SKM-1 treated with dmso at 0.1 percent for 144 hours (cell line): ENCODE measurements around the gene BLOC1S5.
"Not testable (repeated sequence)": the region's sequence is repeated elsewhere in the genome, so short reads cannot be mapped to it uniquely, and the experiment has no call there.

ENCODE experiments used
- DNase-seq: peaks from one replicate; lab custom pipeline; 2025; ENCODE audit not compliant: unreplicated experiment; lab: John Stamatoyannopoulos, UW

Gene BLOC1S5

GRCh38 chr6:8045769-8046168 is 18.4 kb downstream of the BLOC1S5 start:
- not testable (repeated sequence) for DNase-seq

- no peak for DNase-seq
Observed at GRCh38 chr6:8043221-8043620, 21.0 kb downstream of the BLOC1S5 start.

- DNase-seq = no peak
Observed at GRCh38 chr6:8041913-8042583, 22.1 kb downstream of the BLOC1S5 start.

- DNase-seq = not testable (repeated sequence)
Observed at GRCh38 chr6:8034107-8034506, 30.1 kb downstream of the BLOC1S5 start.

GRCh38 chr6:8030920-8031319 is 33.3 kb downstream of the BLOC1S5 start:
- DNase-seq = no peak

- DNase-seq = no peak
Observed at GRCh38 chr6:8029243-8029870, 34.8 kb downstream of the BLOC1S5 start.

- DNase-seq = no peak
Observed at GRCh38 chr6:8027965-8028651, 36.1 kb downstream of the BLOC1S5 start.

GRCh38 chr6:8026800-8027199 is 37.4 kb downstream of the BLOC1S5 start:
- no peak for DNase-seq

- DNase-seq = no peak
Observed at GRCh38 chr6:8025191-8025590, 39.0 kb downstream of the BLOC1S5 start.

GRCh38 chr6:8023638-8024037 is 40.6 kb downstream of the BLOC1S5 start:
- no peak for DNase-seq

- no peak for DNase-seq
Observed at GRCh38 chr6:8020083-8020482, 44.1 kb downstream of the BLOC1S5 start.

- no peak for DNase-seq
Observed at GRCh38 chr6:8017705-8018104, 46.5 kb downstream of the BLOC1S5 start.

GRCh38 chr6:8017276-8017701 is 46.9 kb downstream of the BLOC1S5 start:
- DNase-seq = no peak

- DNase-seq = no peak
Observed at GRCh38 chr6:8014947-8015346, 49.2 kb downstream of the BLOC1S5 start.

GRCh38 chr6:8013763-8014162 is 50.4 kb downstream of the BLOC1S5 start:
- DNase-seq = no peak

- peak; percentile 11 for DNase-seq
Observed at GRCh38 chr6:8006208-8006607, 58.0 kb downstream of the BLOC1S5 start.

GRCh38 chr6:8005136-8005535 is 59.1 kb downstream of the BLOC1S5 start:
- no peak for DNase-seq

- DNase-seq = no peak
Observed at GRCh38 chr6:8000636-8001035, 63.6 kb downstream of the BLOC1S5 start.

- no peak for DNase-seq
Observed at GRCh38 chr6:8000188-8000596, 64.0 kb downstream of the BLOC1S5 start.

- no peak for DNase-seq
Observed at GRCh38 chr6:7999201-7999600, 65.0 kb downstream of the BLOC1S5 start.

GRCh38 chr6:7998103-7998725 is 66.0 kb downstream of the BLOC1S5 start:
- DNase-seq = no peak

GRCh38 chr6:7997286-7997685 is 66.9 kb downstream of the BLOC1S5 start:
- DNase-seq = no peak
